ENCODE measurements around the gene LAMP5. TPM values are rescaled to one million over a fixed set of nuclear protein-coding genes. Genes with fewer than 3 reads are reported as not detected.

Gene LAMP5
- polyA plus RNA-seq, 3 donors, result 7.2 to 8.0 (median 7.5) TPM

DNA sequence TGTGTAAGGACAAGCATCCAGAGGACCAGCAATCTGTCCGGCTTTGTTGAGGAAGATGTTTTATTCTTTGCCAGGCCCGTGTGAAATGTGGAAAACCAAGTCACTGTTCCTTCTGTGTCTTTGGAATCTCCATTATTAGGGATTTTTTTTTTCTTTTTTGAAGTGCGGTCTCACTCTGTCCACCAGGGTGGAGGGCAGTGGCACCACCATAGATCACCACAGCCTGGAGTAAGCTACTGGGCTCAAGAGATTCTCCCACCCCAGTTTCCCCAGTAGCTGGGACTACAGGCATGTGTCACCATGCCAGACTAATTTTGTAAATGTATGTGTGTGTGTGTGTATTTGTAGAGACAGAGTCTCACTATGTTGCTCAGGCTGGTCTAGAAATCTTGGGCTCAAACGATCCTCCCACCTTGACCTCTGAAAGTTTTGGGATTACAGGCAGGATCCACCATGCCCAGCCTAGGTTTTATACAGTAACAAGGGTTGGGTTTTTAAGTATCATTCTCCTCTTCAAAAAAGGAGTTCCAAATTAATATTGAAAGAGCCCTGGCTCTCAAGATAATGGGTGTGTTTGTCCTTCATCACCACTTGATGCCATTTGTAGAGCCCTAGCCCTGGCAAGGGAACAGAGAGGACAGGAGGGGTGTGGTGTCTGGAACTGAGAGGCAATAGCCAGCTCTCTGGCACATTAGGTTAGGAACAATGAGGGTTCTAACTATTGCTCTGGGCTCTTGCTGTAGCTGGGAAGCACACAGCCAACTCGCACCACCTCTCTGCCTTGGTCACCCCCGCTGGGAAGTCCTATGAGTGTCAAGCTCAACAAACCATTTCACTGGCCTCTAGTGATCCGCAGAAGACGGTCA is 3.1 kb downstream of the LAMP5 start:
- DNase-seq (ENCODE audit: extremely low read depth in 1 of 11, low read depth in 9 of 11, low spot score in 4 of 11), result no peak

DNA sequence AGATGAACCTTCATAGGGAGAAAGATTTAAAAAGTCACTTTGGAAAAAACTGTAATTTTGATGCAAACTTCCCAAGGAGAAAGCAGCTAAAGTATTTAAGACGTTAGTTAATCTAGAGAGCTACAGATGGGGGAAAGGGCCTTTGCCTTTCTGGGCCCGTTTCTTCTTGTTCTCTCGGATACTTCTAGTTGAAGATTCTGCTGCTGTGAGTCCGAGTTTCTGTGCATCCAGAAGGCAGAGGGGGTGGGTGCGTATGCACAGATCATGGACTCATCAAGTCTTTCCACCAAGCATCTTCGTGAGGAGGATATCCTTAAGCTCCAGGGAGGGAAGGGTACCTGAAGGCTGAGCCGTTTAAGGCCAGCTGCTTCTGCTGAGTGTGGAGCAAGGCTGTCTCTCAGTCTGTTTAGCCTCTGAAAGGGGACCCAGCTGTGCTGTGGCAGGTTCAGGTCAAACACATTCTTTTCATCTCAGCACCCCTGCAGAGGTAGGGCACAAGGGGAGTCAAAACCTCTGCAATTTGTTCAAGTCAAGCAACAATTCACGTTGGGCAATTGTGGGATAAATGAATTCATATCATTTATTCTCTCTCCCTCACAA is 4.3 kb downstream of the LAMP5 start:
- no peak for DNase-seq (ENCODE audit: extremely low read depth in 1 of 11, low read depth in 9 of 11, low spot score in 4 of 11)

DNA sequence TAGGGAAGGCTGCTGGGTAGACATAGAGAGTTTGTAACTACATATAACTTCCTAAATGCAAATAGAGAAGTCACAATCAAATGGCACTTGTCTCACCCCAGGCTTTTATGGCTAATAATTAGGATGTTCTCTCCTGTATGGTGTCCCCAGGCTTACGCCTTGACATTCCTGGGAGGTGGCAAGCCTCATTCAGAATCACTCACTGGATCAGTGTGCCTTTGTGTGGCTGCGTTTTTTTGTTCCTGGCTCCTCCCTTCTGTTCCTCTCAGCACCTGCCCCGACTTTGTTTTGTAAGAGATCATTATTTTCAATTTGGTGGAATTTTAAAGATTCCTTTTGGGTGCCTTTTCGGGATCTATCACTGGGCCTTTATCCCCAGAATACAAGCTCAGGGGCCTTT is 5.7 kb downstream of the LAMP5 start:
- no peak for DNase-seq (ENCODE audit: extremely low read depth in 1 of 11, low read depth in 9 of 11, low spot score in 4 of 11)

DNA sequence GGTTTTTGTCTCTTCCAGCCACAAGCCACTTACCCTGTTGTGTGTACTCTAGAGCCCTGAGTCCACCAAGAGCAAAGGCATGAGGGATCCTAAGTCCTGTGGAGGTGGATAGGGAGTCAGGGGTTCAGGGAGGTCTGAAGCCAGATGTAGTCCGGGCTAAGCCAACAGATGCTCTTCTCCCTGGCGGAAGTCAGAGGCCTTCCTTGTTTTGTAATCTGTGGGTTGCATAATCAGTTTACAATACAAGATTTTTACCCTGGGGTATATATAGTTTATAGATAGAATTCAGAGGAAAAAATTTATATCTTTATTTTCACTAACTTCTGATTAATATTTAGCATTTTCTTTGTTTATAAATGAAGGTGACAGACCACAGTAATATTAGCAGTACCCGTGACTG is 9.2 kb downstream of the LAMP5 start:
- DNase-seq (ENCODE audit: extremely low read depth in 1 of 11, low read depth in 9 of 11, low spot score in 4 of 11), result no peak

DNA sequence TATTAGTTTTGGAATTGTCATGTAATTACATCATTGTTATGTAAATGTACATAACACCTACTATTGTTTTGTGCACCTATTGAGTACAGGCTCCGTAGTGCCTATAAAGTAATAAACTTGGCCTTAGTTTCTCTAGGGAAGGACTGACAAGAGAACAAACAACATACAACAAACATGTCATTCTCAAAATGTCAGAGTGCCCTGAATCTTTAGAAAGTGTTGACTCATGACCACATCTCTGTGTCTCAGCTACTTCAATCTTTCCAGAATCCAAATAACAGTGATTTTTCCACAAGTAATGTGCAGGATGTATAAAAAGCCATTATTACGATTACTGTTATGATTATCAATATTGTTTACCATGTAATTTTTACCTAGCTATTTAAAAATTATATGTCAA is 17.2 kb downstream of the LAMP5 start:
- DNase-seq (ENCODE audit: extremely low read depth in 1 of 11, low read depth in 9 of 11, low spot score in 4 of 11), result no peak

DNA sequence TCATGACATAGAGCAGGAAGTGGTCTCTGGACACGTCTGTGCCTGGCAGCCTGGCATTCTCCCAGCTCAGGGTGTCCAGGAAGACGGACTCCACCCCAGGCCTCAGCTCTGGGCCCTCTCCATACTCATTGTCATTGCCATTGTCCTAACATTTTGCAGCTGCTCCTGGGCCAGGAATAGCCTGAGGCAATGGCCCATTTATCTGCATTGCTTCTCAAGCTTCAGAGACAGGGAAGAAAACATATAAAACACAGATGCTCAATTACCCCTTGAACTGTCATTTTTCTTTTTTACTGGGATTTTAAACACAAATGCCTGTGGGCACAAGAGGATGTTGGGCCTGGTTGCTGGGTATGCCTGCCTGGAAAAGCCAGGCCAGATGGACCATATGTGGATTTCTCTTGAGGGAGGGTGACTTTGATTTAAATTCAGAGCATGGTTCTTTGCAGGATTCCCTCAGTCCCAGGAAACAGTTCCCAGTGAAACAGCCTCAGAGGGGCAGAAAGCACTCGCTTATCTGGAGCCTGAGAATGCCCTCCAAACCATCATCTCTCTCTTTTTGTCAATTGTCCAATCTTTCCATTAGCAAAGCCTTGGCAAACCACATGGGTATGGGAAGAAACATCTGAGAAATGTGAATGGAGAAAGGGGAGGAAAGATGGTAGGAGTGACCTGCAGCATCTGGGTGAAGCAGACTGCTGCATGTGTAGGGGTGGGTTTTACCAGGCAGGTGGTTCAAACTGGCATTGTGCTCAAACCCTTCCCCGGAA is 17.9 kb downstream of the LAMP5 start:
- DNase-seq (ENCODE audit: extremely low read depth in 1 of 11, low read depth in 9 of 11, low spot score in 4 of 11), result no peak

DNA sequence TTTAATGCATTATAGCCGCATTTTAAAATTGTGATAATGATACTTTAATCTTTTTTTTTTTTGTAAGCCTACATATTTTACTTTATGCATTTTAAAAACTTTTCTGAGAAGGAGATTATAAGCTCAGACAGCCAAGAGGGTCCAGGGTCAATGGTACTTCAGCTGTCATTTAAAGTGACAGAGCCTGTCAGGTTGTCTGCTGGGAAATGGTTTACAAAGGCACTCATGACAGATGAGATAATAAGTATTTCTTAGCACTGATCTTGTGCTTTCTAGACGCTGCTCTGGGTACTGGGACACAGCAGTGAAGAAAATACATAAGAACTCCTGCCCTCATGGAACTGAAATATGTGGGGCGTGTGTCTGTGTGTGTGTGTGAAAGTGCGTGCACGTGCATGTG is 19.6 kb downstream of the LAMP5 start:
- DNase-seq (ENCODE audit: extremely low read depth in 1 of 11, low read depth in 9 of 11, low spot score in 4 of 11), result no peak

DNA sequence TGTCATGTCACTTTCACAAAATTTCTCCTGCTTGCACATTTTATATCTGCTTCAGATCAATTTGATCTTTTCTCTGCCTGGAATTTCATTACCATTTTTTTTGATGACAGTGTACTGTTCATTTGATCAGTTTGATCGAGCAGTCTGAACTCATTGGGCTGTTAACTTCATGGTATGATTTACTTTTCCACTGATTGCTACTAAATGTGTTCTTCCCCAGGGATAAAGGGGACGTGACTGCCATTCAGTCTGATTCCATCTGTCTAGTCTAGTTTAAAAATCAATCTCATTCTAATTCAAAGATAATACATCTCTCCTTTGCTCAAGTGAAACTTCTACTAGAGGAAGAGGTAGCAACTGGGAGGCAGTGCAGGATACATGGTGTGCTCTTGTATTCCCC is 21.1 kb downstream of the LAMP5 start:
- DNase-seq (ENCODE audit: extremely low read depth in 1 of 11, low read depth in 9 of 11, low spot score in 4 of 11), result no peak

DNA sequence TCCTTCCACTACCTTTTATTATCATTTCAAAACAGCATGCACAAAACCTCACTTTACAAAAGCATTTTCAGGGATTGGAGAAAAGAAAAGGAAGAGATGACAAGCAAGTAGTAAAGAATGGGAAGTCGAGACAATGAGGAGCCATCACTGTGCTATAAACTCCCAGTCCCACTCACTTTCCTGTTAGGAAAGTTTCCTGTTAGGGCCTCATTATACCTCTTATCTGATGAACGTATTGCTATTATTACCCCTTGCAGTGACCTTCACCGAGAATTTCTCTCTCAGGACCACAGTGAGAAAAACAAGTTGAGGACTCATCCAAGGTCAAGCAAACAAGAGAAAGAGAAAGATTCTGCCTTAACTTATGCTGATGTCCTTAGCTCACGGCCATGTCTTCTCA is 28.8 kb downstream of the LAMP5 start:
- no peak for DNase-seq (ENCODE audit: extremely low read depth in 1 of 11, low read depth in 9 of 11, low spot score in 4 of 11)

DNA sequence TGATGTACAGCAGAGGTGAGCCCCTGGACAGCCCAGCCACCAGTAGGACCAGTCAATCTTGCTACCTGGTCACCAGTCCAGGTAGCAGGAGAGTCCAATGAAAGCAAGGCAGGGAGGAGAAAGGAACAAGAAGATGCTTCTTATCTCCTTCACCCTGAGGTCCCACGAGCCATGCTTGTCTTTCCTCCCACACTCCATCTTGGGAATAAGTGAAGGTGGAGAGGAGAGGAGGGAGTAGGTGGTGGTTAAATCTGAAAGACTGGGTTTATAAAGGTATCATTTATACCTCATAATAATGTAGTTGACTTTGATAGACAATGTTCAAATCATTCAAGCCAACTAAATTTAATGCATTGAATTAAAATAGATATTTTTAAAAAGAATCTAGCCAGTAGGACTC is 35.9 kb downstream of the LAMP5 start:
- DNase-seq (ENCODE audit: extremely low read depth in 1 of 11, low read depth in 9 of 11, low spot score in 4 of 11), result no peak

DNA sequence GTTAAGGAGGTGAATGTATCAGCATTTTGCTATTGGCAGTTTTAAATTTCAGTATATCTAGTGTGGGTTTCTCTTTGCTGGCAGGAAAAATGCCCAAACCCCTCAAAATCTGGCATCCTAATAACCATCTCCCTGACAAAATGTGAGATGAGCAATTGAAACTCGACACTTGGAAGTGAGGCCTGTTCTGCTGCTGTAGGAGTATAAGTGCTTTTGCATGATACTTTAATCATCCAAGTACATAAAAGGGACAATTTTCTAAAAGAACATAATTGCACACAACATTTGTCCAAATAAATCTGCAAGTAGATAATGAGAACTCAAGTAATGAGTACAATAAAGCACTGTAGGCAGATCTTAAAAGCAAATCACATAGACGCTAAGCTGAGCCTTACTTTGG is 36.5 kb downstream of the LAMP5 start:
- no peak for DNase-seq (ENCODE audit: extremely low read depth in 1 of 11, low read depth in 9 of 11, low spot score in 4 of 11)

DNA sequence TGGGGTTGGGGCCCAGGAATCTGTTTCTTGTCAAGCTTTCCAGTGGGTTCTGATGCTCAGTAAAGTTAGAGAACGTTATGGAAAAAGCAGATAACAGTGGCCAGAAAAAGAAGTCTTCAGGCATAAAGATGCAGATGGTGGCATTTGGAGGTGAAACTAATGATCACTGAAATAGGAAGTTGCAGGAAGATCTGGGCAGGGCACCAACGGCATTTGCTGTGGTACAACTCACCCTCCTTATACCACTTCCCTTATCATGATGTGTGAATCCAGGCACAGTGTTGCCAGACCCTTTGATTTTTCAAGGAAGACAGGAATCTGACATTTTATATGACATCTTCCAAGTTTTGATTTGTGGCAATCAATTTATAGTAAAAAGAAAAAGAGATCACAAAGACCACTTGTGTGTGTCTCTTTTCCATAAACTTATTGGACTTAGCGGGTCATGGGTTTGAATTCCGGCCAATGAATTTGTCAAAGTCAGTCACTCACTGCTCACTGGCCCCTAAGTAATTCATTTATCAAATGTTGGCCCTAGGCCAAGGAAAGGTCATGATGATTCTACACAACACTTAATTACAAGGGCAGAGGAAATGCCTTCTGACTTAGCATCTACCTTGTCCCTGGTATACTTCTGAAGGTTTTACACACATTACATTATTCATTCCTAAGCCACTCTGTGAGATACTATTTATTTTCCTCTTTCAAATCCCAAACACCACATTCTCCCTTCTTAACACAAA is 37.6 kb downstream of the LAMP5 start:
- no peak for DNase-seq (ENCODE audit: extremely low read depth in 1 of 11, low read depth in 9 of 11, low spot score in 4 of 11)

DNA sequence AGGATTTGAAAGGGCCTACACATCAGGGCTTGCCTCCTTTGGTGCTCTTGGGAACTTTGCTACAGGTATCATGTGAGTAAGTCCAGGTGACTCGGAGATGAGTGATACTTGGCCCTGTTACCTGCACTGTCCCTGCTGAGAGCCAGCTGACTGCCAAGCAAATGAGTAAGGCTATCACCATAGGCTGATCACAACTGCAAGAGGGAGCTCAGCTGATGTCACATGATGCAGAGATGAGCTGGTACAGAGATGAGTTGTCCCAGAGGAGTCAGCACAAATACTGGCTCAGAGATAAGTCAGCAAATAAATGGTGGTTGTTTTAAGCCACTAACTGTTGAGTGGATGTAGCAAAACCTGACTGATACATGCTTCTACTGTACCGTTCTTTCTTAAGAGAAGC is 41.4 kb downstream of the LAMP5 start:
- DNase-seq (ENCODE audit: extremely low read depth in 1 of 11, low read depth in 9 of 11, low spot score in 4 of 11), result no peak

DNA sequence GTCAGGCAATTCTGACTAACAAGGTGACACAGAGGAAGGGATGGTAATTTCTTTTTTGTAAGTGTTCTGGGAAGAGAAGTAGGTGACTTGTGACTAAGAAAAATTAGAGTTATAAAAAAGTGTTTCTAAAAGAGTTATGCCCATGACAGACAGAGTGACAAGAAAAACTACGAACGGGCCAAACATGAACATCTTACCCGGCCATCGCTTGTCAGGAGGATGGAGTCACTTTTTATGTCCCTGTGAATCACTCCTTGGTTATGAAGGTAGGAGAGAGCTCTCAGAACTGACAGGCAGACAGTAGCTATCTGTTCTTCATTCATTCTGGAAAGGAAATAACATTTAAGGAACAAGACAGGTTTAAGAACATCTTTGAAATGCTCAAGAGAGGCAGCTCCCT is 43.0 kb downstream of the LAMP5 start:
- no peak for DNase-seq (ENCODE audit: extremely low read depth in 1 of 11, low read depth in 9 of 11, low spot score in 4 of 11)

DNA sequence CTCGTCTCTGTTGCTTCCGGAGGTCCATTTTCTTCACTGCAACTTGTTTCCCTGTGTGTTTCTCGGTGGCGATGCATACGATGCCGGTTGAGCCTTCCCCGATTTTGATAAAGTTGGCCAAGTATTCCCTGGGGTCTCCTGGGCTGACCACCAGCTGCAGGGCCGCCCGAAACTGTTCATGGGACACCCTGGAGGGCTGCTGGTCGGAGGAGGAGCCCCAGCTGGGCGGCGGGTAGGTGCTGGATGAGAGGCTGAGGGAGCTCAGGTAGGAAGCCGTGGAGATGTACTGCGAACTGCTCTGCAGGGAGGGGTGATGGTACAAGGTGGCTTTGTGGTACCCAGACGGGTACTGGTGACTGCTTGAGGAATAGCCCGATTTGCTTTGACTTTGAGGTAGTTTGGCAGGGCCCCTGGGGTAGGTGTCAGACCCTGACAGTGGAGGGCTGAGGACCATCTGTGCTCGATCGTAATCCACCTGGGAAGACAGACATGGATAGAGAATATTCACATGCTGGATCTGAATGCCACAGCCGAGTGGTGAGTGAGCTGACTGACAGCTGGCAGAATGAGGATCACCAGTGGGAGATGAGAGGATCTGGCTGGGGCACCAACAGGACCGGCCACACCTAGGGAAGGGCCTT is 51.6 kb downstream of the LAMP5 start:
- no peak for DNase-seq (ENCODE audit: extremely low read depth in 1 of 11, low read depth in 9 of 11, low spot score in 4 of 11)

DNA sequence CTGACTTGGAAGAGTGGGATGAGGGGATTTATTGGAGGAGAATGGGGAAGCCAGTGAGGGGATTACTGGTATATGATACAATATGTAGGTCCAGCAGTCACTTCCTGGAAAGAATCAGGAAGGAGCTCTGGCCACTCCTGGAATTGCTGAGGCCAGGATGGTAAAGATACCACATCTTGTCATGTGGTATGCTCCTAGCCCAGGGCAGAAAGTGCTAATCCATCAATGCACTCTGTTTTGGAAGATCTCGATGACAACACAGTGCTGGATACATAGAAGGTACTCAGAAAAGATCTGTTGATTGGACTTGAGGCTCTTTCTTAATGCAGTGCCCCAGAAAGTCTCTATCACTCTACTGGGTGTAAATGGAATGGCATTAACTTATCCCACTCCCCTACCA is 52.6 kb downstream of the LAMP5 start:
- DNase-seq (ENCODE audit: extremely low read depth in 1 of 11, low read depth in 9 of 11, low spot score in 4 of 11), result no peak

DNA sequence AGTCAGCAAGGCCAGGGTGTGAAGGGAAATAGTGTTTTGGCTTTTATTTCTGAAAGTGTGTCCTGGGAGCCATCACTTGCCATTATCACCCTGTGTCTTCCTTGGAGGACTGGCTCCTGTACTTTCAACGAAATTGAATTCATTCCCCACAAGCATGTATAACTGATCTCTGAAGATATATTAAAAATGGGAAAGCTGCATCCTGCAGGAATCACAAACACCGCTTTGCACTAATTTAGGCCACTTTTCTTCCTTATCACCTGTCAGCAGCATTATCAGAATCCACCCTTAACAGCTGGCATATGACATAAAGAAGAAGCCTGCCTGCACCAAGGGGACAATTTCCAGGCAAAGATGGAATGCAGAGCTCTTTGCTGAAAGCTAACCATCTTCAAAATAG is 56.2 kb downstream of the LAMP5 start:
- no peak for DNase-seq (ENCODE audit: extremely low read depth in 1 of 11, low read depth in 9 of 11, low spot score in 4 of 11)

DNA sequence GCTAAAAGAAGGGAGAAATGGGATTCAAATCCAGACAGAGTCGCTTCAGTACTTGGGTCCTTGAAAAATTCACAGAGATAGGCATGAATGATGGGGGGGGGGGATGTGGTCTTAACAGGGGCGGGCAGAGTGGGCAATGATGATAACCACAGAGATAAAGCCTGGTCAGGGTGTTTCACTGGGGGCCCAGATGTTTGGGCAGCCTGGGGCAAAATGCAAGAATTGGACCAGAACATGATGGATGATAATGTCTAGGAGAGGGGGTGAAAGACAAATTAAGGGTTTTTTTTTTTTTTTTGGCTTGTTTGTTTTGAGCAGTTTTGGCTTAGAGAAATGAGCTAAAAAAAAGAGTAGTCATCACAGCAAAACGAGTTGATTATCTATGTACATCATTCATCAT is 57.4 kb downstream of the LAMP5 start:
- DNase-seq (ENCODE audit: extremely low read depth in 1 of 11, low read depth in 9 of 11, low spot score in 4 of 11), result no peak

DNA sequence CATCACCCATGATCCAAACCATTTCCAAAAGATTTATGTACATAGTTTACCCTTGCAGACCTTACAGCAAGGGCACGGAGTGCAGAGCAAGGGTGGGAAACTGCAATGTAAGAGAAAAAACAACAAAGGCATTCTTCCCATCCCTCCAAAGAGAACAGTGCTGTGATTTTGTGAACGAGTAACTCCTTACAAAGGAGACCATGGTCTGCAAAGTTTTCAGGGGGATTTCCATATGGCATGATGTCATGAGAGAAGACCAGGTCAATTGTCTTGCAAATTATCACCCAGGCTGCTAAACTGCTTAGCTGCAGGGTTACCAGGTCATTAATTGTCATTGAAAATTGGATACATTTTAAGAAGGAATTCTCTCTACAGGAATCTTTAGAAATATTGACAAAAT is 58.3 kb downstream of the LAMP5 start:
- DNase-seq (ENCODE audit: extremely low read depth in 1 of 11, low read depth in 9 of 11, low spot score in 4 of 11), result peak in 2 of 11 donors; percentile 5 to 15
